Femur (tissue), 1 donor: Measurements from ENCODE around the gene ZNF782.
"Not testable (repeated sequence)": the region's sequence is repeated elsewhere in the genome, so short reads cannot be mapped to it uniquely, and the experiment has no call there.

Experiments used
- DNase-seq: peaks from one replicate; pipeline ENCODE4 v3.0.0-alpha.2; 2017

The ZNF782 gene

DNA sequence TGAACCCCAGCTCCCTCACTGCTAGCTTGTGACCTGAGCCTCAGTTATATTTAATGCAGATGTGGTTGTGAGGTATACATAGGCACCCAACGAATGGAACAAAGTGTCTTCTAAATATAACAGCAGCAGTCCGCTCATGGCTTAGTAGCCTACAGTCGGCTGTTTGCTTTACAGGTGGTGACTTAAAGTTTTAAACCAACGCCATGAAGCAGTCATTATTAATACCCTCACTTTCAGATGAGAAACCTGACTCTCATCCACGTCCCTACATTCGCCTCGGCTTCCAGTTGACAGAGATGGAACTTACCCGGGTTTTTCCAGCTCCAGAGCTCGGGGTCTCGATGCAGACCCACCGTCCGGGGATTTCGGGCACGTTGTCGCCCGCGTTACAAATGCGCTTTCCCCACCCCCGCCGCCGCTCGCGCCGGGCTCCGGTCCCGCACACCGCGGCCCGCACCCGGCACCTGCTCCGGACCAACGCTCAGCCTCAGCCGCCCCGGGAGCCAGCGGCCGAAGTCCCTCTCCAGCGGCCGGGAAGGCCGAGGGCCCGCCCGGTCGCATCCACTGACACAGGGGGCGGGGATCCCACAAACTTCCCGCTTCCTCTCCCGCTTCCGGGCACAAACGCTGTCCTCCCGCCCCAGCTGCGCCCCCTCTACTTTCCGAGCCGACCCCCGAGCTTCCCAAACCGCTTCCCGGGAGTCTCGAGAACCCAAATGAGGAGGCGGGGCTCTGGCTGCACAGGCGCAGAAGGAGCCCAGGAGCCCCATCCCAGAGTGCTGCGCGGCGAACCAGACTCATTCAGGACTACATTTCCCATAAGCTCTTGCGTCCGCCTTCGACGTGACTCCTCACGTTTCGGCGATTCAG is at the start of gene ZNF782:
TSS of gene ZNF782 (minus strand) at position 734 of the 870 bp plus-strand sequence. CDS start 2,553 bp downstream, outside the sequence.
- DNase-seq: peak; percentile 97

DNA sequence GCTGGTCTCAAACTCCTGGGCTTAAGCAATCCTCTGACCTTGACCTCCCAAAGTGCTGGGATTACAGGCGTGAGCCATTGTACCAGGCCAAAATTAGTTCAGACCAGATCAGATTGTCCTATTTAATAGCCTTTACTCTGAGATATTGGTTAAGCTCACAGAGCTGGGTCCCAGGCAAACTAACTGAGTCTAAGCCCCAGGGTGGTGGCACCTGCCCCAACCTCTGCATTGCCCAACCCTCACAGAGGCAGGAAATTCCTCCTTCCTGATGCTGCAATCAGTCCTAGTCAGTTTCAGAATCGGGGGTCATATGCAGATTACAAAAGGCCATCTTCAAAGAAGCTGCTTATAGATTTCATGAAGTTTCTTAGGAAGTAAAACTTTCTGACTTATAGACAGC is 45.7 kb upstream of the ZNF782 start:
- not testable (repeated sequence) for DNase-seq

DNA sequence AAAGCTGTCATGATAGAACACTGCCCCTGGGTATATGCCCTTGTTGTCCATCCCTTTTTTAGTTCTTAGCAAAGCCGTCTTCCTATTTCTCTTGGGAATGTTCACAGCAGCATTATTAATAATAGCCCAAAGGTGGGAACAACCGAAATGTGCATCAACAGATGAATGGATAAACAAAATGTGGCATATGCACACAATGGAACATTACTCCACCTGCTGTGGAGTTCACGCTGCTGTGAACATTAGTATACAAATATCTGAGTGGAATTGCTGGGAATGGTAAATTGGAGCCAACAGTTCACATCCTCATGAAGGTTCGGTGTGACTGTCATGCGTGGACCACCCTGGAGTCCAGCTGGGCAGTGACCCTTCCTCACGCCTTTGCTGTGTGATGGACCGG is 37.8 kb upstream of the ZNF782 start:
- no peak for DNase-seq

DNA sequence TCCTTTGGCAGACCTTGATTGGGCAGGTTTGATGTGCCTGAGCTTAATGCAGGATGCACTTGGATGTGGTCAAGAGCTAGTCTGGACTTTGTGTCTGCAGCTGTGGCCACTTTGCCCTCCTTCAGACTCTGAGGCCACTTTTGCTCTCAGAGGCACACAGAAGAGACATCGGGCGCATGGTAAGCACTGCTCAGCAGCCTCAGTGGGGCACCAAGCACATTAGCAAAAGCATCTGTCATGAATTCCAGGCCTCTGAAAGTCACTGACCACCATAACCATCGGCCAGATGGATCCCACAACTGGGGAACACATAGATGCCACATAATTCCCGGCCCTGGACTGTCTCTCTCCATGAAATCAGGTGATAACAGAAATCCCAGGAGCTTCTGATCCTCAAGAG is 34.3 kb upstream of the ZNF782 start:
- no peak for DNase-seq

DNA sequence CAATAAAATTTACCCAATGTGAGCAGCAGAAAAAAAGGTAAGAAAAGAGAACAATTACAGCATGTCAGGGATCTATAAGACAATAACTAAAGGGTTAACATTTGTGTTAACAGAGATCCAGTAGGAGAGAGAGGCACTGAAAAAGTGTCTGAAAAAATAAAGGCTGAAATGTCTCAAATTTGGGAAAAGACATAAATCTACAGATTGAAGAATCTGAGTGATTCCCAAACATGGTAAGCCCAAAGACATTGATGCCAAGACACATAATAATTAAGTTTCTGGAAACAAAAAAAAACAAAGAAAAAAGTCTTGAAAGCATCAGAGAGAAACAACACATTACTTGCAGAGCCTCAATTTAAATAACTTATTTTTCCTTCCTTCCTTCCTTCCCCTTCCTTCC is 31.1 kb upstream of the ZNF782 start:
- no peak for DNase-seq

DNA sequence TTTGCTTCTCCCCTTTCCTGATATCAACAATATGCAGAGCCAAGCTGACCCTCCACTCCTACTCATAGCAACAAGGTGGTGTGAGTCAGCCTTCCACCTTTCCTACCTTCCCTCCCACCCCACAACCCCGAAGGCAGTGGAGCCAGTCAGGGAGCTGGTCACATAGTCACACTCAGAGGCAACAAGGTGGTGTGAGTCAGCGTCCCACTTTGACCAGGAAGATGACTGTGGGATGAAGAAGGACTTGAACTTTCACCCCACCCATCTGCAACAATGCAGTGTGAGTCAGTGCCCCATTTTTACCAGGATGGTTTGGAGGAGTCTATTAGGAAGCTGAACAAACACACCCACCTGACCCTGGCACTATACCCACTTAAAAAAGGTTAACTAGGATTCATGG is 30.1 kb upstream of the ZNF782 start:
- DNase-seq: no peak

DNA sequence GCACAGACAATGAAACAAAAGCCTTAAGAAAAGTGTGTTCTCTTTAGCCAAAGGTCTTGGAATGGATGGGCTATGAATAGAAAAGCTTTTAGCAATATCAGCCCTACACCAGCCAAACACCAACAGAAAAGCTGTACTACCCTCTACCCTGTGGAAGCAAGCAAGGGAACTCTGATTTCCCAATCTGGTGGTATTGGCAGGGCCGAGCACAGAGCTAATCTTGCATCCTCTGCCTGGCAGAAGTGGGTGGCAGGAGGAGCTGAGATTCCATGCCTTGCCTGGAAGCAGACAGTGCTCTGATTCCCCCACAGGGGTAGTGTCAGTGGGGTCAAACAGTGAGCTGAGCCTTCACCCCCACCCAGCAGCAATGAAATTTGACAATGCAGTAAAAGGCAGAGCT is 29.6 kb upstream of the ZNF782 start:
- DNase-seq: no peak

DNA sequence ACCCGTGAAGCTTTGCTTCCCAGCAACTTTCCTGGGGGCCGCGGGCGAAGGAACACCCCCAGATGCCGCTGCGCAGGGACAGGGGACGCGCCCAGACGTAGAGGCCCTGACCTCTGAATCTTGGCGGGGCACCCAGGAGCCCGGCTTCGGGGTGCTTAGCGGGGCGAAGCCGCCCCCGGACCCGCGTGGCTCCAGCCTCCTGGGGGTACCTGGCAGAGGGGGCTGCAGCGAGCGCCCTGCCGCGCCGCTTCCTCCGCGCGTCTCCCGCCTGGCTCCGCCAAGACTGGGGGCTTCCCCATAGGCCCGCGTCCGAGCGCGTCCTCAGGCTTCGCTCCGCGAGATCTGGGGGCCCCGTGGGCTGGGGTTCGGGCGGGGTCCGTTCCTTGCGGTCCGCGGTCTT is 23.0 kb upstream of the ZNF782 start:
- DNase-seq: no peak

DNA sequence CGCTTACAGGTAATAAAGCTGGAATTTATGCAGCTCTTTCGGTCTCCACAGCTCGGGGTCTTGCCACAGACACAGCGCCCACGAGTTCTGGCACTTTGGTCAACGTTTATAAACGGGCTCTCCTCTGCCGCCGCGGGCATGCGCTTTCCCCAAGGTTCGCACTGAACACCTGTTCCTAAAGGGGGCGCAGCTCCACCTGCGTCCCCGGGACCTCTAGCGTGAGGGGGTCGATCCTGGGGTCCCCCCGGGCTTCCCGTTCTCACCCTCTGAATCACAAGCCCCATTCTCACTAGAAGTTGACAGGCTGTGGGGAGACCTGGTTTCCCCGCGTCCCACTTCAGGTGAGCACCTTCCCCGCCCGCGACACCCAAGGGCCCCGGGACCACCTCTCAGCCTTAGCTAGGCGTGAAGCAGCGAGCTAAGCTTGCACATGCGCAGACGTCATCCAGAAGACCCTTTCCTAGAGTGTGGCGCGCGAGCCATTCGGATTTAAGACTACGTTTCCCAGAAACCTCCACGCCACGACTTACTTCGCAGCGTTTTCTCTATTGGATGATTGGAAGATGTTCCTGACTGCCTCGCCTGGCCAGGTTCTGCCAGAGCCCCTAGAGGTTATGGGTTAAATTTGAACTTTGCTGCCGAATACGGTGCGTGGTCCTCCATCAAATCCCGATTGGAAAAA is 21.3 kb upstream of the ZNF782 start:
- DNase-seq: peak; percentile 78

DNA sequence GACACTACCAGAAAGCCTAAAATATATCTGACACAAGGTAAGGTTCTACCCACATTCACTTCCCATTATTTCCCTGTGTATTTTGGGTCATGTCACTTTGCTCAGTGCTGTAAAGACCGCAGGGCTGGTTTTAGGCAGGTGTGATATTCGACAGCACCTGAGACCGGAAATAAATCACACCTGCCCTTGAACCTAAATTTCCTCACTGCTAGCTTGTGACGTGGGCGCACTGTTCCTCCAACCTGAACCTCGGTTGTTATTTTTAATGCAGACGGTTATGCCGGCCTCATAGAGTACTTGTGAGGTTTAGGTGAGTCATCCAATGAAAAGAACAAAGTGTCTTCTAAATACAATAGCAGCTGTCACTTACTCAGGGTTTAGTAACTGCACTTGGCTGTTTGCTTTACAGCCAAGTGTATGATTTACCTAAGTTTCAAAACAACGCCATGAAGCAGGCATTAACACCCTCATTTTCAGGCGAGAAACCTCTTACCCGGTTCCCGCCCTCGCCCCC is 20.7 kb upstream of the ZNF782 start:
- no peak for DNase-seq

DNA sequence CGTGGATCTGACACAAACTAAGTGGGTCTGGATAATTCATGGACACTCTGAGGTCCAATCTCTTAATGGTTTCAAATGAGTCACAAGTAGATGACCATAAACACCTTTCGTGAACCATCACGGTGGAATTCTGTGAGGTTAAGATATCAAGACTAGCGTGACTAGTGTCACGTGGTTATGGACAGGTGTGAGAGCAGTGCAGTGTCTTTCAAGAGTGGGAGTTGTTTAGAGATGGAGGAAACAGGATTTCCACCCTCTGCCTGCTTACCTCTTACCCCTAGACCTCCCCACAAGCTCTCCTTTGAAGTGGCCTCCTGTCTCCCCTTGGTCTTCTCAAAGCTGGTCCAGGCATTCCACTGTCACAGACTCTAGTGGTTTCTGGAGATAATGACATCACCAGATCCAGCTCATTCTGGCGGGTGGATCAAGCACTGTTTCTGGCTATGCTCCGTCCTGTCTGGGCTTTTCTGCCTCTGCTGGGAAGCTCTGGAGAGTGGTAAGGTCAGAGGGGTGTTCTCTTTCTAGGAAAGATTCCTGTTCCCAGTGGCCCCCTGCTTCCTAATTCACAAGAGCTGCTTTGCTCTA is 20.0 kb upstream of the ZNF782 start:
- DNase-seq: no peak

DNA sequence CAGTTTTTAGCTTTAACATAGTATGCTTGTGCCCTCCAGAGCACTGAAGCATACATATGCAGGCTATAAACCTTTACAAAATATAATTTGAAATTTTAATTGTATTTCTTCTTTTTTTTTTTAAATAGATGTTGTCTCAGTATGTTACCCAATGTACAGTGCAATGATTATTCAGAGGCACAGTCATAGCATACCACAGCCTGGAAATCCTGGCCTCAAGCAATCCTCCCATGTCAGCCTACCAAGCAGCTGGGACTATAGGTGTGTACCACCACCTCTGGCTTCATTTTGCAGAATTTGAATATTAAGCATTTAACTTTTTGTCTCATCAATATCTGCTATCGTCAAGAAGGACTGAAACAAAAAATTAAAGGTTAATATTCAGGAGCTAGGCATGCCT is 16.9 kb upstream of the ZNF782 start:
- no peak for DNase-seq

DNA sequence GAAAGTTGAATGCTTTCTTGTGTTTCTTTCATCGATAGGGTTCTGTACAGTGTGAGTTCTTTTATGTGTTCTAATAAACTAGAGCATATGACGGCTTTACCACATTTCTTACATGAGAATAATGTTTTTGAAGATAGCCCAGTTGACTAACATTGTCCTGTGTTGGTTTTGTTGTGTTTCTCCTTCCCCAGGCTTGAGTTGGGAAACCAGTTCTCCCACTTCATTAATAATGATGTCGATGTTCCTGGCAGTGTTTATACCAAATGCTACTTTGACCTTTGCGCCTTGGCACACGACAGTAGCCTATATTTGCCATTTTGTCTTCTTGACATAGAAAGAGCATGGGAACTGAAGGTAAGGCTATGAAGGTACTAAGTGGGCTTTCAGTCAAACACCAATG is 14.4 kb upstream of the ZNF782 start:
- DNase-seq: no peak

DNA sequence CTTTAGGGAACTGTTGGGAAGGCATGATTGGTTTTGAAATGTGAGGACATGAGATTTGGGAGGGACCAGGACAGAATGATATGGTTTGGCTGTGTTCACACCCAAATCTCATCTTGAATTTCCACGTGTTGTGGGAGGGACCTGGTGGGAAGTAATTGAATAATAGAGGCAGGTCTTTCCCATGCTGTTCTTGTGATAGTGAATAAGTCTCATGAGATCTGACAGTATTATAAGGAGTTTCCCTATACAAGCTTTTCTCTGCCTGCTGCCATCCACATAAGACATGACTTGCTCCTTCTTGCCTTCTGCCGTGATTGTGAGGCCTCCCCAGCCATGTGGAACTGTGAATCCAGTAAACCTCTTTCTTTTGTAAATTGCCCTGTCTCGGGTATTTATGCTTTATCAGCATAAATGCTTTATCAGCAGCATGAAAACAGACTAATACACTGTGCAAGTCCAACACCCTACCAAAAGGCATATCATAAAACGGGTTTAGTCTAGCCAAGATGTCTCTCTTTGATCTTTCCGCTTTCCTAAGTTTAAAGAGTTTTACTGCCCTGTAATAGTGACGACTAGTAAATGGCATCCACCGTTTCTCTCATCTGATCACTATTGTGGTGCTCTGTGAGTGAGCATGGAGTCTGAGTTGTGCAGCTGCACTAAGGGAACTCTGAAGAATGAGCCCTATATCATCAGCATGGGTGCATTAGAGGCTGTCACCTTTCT is 12.9 kb upstream of the ZNF782 start:
- no peak for DNase-seq

DNA sequence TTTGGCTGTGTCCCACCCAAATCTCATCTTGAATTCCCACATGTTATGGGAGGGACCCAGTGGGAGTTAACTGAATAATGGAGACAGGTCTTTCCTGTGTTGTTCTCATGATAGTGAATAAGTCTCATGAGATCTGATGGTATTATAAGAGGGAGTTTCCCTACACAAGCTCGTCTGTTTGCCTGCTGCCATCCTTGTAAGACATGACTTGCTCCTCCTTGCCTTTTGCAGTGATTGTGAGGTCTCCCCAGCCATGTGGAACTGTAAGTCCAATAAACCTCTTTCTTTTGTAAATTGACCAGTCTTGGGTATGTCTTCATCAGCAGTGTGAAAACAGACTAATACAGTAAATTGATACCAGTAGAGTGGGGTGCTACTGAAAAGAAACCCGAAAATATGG is 10.9 kb upstream of the ZNF782 start:
- not testable (repeated sequence) for DNase-seq

DNA sequence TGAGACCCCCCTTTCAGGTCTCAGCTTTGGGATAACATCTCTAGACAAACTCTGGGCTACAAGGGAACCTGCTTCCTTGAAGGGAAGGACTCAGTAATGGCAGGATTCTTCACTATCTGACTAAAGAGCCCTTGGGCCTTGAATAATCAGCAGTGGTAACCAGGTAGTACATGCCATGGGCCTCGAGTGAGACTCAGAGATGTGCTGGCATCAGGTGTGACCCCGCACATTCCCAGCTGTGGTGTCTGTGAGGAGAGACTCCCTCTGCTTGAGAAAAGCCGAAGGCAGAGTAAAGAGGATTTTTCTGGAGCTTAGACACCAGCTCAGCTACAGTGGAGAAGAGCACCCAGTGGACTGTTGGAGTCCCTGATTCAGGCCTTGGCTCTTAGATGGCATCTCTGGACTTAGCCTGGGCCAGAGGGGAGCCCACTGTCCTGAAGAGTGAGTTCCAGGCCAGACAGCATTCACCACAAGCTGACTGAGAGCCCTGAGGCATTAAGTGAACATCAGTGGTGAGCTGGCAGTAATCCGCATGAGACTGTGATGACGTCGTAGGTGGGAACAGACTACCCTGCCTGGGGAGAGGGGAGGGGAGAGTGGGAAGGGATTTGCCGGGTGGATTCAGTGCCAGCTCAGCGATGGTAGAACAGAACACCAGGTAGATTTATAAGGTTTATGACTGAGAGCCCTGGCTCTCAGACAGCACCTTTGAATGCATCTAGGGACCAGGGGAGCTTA is 5.3 kb upstream of the ZNF782 start:
- no peak for DNase-seq

DNA sequence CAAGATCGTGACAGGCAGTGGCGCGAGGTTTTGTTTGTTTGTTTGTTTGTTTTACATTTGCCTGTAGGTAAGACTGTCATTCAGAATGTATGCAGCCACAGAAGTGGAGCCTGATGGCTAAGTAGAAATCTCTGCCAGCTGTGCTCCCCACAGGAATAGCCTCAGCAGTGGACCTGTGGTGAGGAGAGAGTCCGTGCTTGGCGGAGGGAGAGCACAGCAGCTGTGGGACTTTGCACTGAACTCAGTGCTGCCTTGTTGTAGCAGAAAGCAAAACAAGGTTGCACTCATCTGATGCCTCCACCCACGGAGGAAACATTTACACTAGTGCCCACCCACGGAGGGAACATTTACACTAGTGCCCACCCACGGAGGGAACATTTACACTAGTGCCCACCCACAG is 4.4 kb upstream of the ZNF782 start:
- no peak for DNase-seq

DNA sequence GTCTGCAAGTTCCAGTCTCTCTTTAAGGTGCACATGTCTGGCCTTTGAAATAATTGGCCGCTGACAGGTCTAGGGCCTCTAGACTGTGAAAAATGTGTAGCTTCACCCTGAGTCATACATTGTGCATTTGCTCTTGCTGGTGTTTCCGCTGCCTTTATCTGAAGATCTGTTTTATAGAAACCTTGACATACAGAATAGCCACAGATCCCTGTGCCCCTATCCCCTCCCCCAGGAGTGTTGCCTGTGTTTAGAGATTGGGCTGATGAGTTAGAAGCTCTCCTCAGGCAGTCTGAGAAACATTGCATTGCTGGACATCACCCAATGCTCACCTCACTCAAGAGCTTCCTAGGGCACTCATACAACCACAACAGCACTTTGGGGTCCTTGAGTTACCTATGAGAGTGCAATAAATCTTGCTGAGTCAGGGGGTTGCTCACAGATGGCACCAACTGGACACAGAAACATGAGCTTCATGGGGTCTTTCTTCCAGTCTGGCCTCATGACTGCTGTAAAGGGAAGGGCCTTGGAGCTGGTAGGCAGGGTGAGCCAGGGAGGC is 3.8 kb upstream of the ZNF782 start:
- no peak for DNase-seq

DNA sequence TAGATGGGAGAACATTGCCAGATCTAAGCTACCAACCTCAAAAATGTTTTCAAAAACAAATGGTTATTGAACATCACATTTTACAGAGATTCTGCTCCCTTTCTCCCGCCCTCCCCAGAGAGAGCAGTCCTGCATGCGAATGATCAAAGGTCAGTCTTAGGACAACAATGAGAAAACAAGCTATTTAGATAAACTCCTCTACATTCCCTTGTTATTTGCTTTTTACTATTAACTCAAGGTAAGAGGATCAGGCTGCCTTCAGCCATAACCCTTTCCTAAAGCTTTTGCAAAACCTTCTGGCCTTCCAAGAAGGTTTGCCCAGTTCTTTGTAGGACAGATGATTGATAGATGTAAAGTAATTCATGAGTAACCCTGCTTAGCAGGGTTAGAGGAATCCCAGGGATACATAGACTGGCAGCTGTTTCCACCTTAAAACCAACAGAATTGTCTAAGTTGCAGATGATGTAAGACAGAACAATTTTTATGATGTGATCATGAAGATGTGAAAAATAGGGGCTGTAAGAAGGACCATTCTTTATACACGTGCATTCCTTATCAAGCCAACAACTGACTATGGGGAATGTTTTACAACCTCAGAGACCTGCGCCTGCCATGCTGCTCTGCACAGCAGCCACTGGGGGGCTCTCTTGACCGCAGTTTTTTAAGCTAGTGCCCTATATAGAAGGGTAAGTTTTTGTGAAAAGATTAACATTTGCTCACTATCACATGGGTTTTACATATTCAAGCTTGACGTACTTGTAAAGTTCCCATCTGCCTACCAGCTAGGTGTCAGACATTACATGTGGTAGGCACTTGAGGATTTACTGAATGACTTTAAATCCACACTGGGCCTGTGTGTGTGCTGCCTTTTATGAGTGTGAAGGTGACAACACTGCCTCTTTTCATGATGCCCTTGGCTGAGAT is 2.3 kb upstream of the ZNF782 start:
- peak; percentile 74 for DNase-seq

DNA sequence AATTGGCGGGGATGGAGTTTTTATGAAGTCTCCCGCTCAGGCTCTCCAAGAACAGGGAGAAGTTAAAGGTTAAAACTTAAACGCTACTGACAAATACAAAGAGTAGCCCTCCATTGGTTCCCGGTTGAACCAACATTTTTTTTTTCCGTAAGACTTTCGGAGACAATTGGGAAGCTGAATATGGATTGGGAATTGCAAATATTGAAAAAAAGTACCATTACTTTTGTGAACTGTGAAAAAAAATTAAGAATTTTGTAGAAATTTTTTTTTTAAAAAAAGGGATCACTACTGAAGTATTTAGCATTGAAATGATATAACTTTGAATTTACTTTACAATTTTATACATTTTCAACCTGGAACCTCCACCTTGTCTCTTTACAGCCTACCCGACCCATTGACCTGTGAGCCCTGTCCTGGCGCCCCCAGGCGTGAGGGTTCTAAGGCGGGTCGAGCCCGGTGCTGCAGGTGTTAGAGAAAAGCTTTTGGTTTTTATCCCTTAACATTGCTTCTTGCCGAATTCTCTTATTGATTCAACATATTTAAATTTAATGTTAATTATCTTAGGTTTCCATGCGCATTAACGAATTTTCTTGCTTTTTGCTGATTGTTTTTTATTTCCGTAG is 448 bp upstream of the ZNF782 start:
- DNase-seq: no peak
